ENCODE results near the gene NAGLU.

The NAGLU gene

DNA sequence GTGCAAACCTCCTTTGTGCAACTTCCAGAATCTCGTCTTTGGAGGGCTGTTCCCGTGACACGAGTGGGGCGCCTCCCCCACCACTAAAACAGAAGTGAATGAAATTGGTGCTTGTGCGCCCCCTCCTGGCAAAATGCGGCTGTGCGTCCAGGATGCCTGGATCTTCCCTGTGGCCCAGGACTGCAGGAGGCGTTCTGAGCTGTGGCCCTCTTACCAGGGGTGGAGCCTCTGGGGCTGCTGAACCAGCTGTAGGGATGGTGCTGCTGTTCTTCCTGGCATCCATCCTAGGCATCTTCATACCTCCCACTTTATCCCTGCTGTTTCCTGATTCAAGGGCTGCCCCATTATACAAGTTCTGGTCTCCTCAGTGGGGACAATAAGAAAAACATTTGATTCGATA lies 18.5 kb upstream of the NAGLU start:
- Mint-ChIP-seq H3K4me3 (no peak overlapping the region), H3K9me3 (no peaks in the 10 kb centered on the region), H3K4me1 (peaks cover 18% of the 10 kb centered on the region), H3K36me3 (peaks cover 11% of the 10 kb centered on the region), H3K27ac (no peak overlapping the region)
- peak; percentile 77 for ATAC-seq
- DNase-seq (ENCODE audit: low spot score in 2 of 2), result peak; percentile 73 to 91

- peaks cover 17% of the 10 kb centered on the region for H3K4me1 Mint-ChIP-seq
- H3K27ac Mint-ChIP-seq, result no peak overlapping the region
- ATAC-seq (no peak), DNase-seq (ENCODE audit: low spot score in 2 of 2) (no peak)
- no peak overlapping the region for H3K4me3 Mint-ChIP-seq
- peaks cover 11% of the 10 kb centered on the region for H3K36me3 Mint-ChIP-seq
- H3K9me3 Mint-ChIP-seq, result no peaks in the 10 kb centered on the region
Observed at GRCh38 chr17:42518046-42518754, 17.8 kb upstream of the NAGLU start.

DNA sequence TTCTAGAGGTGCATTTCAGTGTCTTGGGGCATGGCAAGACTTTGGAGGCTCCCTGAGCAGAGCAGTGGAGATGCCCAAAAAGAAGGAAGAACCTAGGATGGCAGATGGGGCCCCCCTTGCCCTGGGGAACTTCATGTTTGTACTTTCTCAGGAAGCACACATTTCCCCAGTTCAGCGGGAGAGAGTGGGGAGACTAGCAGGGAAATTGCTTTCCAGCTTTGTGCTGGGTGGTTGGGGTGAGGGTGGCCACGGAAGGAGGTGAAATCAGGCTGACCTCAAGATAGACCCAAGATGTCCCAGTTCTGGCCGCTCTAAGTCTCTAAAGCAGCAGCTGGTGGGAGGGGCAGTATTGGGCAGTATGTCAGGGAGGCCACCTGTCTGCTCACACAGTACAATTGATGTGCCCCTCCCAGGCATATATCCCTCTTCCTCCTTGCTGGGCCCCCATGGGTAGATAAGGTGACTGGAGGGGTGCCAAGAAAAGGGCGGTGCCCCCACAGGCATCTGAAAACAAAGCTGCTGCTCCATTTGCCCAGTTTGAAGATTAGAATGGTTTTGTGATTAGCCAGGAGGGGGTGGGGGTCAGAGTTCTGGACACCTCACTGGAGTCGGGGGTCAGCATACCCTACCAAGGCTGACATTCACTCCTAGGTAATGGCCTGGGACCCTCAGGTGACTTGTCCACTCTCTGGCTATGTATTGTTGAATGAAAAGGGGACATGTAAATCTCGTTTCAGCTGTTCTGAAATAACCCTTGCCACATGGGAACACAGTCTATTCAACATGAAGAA lies 17.1 kb upstream of the NAGLU start:
- Mint-ChIP-seq H3K9me3 (no peaks in the 10 kb centered on the region), H3K27ac (no peak overlapping the region), H3K4me1 (peaks cover 17% of the 10 kb centered on the region), H3K36me3 (peaks cover 6% of the 10 kb centered on the region), H3K4me3 (no peak overlapping the region)
- ATAC-seq, result no peak
- no peak for DNase-seq (ENCODE audit: low spot score in 2 of 2)

DNA sequence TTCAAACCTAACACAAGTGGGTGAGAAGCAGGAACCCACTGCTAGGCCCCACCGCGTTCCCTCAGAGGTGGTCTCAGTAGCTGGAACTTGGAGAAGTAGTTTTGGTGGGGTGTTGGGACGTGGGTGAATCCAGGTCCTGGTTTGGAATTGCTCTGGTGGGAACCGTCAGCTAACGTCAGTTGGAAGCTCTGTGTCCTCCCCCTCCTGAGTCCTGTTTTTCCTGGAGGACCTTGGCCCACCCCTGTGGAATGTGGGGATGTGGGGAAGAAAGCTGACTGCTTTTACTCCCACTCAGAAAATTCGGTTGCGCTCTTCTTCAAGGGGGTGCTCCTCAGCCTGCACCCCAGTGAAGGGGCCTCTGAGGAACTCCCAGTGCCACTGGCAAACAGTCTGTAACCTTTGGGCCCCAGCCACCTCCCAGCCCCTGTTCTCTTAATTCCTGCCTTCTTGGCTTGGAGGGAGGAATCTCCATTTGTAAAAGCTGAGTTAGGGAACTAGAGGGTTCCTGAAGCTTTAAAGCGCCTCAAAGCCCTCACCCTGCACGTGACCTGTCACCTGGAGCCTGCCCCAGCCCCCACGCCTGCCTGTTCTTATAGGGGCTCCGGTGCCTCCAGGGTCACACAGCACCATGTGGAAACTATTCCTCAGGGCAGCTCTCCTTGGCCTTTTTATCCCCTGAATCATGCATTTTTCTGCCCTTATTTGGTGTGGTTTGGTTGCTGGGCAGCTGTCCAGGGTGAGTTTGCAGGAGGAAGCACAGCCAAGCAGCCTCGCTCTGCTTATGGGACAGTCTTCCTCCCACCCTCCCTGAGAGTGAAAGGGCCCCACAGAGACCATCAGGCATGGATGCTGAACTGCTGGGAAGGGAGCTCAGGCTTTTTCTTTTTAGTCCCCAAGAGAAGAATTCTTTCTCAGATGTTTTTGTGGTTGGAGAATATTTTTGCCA lies 16.2 kb upstream of the NAGLU start:
- Mint-ChIP-seq H3K4me3 (no peak overlapping the region), H3K36me3 (peaks cover 5% of the 10 kb centered on the region), H3K9me3 (no peaks in the 10 kb centered on the region), H3K4me1 (peaks cover 17% of the 10 kb centered on the region), H3K27ac (no peak overlapping the region)
- no peak for ATAC-seq
- no peak for DNase-seq (ENCODE audit: low spot score in 2 of 2)

- Mint-ChIP-seq H3K4me3 (no peak overlapping the region), H3K27ac (no peak overlapping the region), H3K36me3 (peaks cover 5% of the 10 kb centered on the region), H3K9me3 (no peaks in the 10 kb centered on the region), H3K4me1 (peaks cover 22% of the 10 kb centered on the region)
- ATAC-seq, result no peak
- DNase-seq (ENCODE audit: low spot score in 2 of 2), result no peak
Observed at GRCh38 chr17:42520540-42520951, 15.5 kb upstream of the NAGLU start.

GRCh38 chr17:42521036-42521435 lies 15.0 kb upstream of the NAGLU start:
- peak; percentile 77 for ATAC-seq
- no peaks in the 10 kb centered on the region for H3K9me3 Mint-ChIP-seq

GRCh38 chr17:42521666-42522262 lies 14.3 kb upstream of the NAGLU start:
- H3K36me3 Mint-ChIP-seq, result peaks cover under 1% of the 10 kb centered on the region
- DNase-seq (ENCODE audit: low spot score in 2 of 2), result no peak
- peaks cover 22% of the 10 kb centered on the region for H3K4me1 Mint-ChIP-seq
- no peak overlapping the region for H3K27ac Mint-ChIP-seq
- no peak for ATAC-seq
- H3K4me3 Mint-ChIP-seq, result no peak overlapping the region
- H3K9me3 Mint-ChIP-seq, result no peaks in the 10 kb centered on the region

More at GRCh38 chr17:42521036-42521435, 15.0 kb upstream of the NAGLU start:
- no peak for DNase-seq (ENCODE audit: low spot score in 2 of 2)
- no peak overlapping the region for H3K27ac Mint-ChIP-seq
- H3K4me1 Mint-ChIP-seq, result peaks cover 22% of the 10 kb centered on the region
- H3K36me3 Mint-ChIP-seq, result peaks cover 5% of the 10 kb centered on the region
- H3K4me3 Mint-ChIP-seq, result no peak overlapping the region

DNA sequence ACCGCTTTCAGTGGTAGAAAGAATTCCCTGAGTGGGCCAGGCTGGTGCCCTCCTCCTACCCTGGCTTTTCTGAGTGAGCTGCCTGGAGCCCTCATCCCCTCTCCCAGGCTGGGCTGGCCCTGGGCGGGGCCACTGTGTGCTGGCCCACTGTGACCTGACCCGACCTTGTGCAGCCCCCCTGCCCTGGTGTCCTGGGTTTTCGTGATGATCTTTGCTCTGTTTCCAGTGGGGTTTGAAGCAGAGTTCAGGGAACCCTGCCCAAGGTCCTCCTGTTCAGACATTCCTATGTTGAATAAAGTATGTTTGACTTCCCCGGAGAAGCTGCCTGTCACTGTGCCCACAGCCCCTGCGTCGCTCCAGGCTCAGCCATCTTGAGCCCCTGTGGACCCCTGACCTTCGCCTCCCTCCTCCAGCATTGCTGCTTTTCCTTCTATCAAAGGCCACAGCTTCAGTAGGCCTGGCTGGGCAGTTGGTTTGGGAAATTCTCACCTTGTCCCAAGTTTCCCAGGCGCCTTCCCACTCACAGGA lies 13.7 kb upstream of the NAGLU start:
- H3K36me3 Mint-ChIP-seq, result no peaks in the 10 kb centered on the region
- H3K27ac Mint-ChIP-seq, result no peak overlapping the region
- no peak overlapping the region for H3K4me3 Mint-ChIP-seq
- DNase-seq (ENCODE audit: low spot score in 2 of 2), result no peak
- no peak for ATAC-seq
- H3K4me1 Mint-ChIP-seq, result peaks cover 24% of the 10 kb centered on the region
- H3K9me3 Mint-ChIP-seq, result no peaks in the 10 kb centered on the region

DNA sequence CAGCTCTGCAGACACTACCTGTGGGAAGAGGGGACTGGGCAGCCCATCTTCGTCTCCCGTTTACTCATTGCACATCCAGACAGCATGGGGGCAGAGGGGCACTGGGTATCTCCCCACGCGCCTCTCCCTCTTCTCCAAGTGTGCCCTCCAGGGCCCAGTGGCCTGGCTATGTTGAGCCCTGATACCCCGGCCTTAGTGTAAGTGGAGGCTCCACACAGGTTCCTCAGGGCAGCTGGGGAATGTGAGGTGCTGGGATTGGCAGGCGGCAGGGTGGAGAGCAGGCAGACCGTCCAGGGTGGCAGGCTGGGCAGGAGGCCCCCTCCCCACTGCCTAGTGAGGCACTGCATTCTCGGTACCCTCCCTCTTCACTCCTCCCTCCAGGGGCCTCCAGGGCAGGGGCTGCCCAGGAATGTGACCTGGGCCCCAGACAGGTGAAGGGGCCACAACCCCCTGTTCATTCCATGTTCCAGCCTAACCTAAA lies 13.2 kb upstream of the NAGLU start:
- no peak overlapping the region for H3K27ac Mint-ChIP-seq
- no peaks in the 10 kb centered on the region for H3K9me3 Mint-ChIP-seq
- DNase-seq (ENCODE audit: low spot score in 2 of 2) (no peak), ATAC-seq (no peak)
- no peaks in the 10 kb centered on the region for H3K36me3 Mint-ChIP-seq
- peaks cover 22% of the 10 kb centered on the region for H3K4me1 Mint-ChIP-seq
- no peak overlapping the region for H3K4me3 Mint-ChIP-seq

DNA sequence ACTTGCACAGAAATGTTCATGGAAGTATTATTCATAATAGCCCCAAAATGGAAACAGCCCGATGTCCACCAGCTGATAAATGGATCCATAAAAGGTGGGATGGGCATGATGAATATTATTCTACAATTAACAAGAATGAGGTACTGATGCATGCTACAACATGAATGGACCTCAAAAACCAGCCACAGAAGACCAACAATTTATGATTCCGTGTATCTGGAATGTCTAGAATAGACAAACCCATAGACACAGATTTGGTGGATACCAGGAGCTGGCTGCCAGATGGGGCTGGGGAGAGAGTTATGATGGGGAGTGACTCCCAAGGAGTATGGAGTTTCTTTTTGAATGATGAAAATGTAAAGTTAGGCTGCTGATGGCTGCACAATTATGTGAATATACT lies 10.8 kb upstream of the NAGLU start:
- ATAC-seq, result no peak
- no peaks in the 10 kb centered on the region for H3K9me3 Mint-ChIP-seq
- DNase-seq (ENCODE audit: low spot score in 2 of 2), result no peak
- H3K36me3 Mint-ChIP-seq, result no peaks in the 10 kb centered on the region
- H3K27ac Mint-ChIP-seq, result no peak overlapping the region
- H3K4me1 Mint-ChIP-seq, result peaks cover 31% of the 10 kb centered on the region
- no peak overlapping the region for H3K4me3 Mint-ChIP-seq

DNA sequence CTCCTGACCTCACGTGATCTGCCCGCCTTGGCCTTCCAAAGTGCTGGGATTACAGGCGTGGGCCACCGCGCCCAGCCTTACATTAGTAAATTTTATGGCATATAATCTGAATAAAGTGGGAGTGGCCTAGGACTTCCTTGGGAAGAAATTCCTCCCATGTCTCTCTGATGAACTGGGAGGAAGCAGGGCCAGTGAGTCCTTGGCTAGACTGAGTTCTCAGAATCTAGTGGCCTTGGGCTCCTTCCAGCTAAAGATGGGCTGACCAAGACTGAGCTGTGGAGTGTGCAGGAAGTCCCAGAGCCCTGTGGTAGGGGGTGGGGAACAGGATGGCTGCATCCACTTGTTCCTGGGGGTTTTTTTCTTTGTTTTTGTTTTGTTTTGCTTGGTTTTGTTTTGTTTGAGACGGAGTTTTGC lies 10.0 kb upstream of the NAGLU start:
- no peaks in the 10 kb centered on the region for H3K9me3 Mint-ChIP-seq
- no peaks in the 10 kb centered on the region for H3K36me3 Mint-ChIP-seq
- H3K4me1 Mint-ChIP-seq, result peaks cover 37% of the 10 kb centered on the region
- no peak for DNase-seq (ENCODE audit: low spot score in 2 of 2)
- ATAC-seq, result no peak
- H3K27ac Mint-ChIP-seq, result no peak overlapping the region
- H3K4me3 Mint-ChIP-seq, result no peak overlapping the region

DNA sequence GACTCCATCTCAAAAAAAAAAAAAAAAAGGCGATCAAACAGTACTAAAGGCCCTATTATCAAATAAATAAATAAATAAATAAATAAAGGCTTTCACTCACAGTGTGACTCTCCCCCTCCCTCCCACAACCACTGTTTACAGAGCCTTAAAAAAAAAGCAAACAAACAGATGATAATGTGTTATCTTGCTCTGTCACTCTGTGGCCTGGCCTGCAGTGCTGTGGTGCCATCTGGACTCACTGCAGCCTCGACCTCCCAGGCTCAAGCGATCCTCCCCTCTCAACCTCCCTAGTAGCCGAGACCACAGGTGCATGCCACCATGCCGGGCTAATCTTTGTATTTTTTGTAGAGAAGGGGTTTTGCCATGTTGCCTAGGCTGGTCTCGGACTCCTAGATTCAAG lies 8.1 kb upstream of the NAGLU start:
- no peaks in the 10 kb centered on the region for H3K36me3 Mint-ChIP-seq
- ATAC-seq (no peak), DNase-seq (ENCODE audit: low spot score in 2 of 2) (no peak)
- no peak overlapping the region for H3K27ac Mint-ChIP-seq
- H3K4me3 Mint-ChIP-seq, result no peak overlapping the region
- peaks cover 37% of the 10 kb centered on the region for H3K4me1 Mint-ChIP-seq
- no peaks in the 10 kb centered on the region for H3K9me3 Mint-ChIP-seq

DNA sequence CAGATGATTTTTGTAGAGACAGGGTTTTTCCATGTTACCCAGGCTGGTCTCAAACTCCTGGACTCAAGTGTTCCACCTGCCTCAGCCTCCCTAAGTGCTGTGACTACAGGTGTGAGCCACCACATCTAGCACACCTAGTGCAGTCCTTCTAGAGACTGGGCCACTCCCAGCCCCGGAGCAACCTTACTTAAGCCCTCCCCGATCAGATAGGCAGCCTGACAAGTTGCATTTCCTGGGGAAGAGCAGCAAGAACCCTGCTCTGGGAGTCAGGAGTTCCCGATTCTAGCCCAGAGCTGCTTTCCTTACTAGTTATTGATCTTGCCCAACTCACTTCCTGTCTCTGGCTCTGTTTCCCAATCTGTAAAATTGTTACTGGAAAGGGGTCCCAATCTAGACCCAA lies 7.0 kb upstream of the NAGLU start:
- Mint-ChIP-seq H3K27ac (no peak overlapping the region), H3K36me3 (no peaks in the 10 kb centered on the region), H3K9me3 (no peaks in the 10 kb centered on the region), H3K4me1 (peaks cover 37% of the 10 kb centered on the region), H3K4me3 (no peak overlapping the region)
- no peak for ATAC-seq
- DNase-seq (ENCODE audit: low spot score in 2 of 2), result no peak

GRCh38 chr17:42530952-42531454 lies 5.0 kb upstream of the NAGLU start:
- DNase-seq (ENCODE audit: low spot score in 2 of 2), result no peak
- no peak overlapping the region for H3K27ac Mint-ChIP-seq
- H3K4me1 Mint-ChIP-seq, result peaks cover 40% of the 10 kb centered on the region
- H3K36me3 Mint-ChIP-seq, result no peaks in the 10 kb centered on the region
- H3K4me3 Mint-ChIP-seq, result peak overlapping the region; percentile 67
- ATAC-seq, result no peak
- H3K9me3 Mint-ChIP-seq, result no peaks in the 10 kb centered on the region
